ENCODE results near the gene MRPL39. TPM values are rescaled to one million over a fixed set of nuclear protein-coding genes. Genes with fewer than 3 reads are reported as not detected.
A peak's percentile ranks its signal among the peaks of the same experiment; 100 is the strongest.

Gene MRPL39
- total and polyA plus RNA-seq, 9 of the 15 experiments (the other 6 are each of a cell fraction or from before 2014, with no cell fraction given) = 65.4 to 247 (median 105) TPM

- POLR2A ChIA-PET = interaction anchor here (1.3 kb wide), 1 partner anchor 13 kb away, joined by 3 read pairs; no protein-coding TSS in a partner anchor
- BruUV-seq (replicated peaks) = no TSS peak
Measured at GRCh38 chr21:25639551-25640201, 32.4 kb upstream of the MRPL39 start.

More at GRCh38 chr21:25639551-25640201, 32.4 kb upstream of the MRPL39 start:
- Histone ChIP-seq H3K9ac (ENCODE audit: insufficient read depth in 1 of 2, low read depth in 2 of 2, low read length in 2 of 2) (no peak overlapping the region; a peak in 1 of 4 replicates), H3K27me3 (ENCODE audit: control insufficient read depth in 2 of 2, insufficient read depth in 2 of 2, low read length in 2 of 2) (peaks cover 17 to 31% of the 10 kb centered on the region in 2 experiments), H3K79me2 (ENCODE audit: control insufficient read depth, insufficient read depth, low read length) (no peaks in the 10 kb centered on the region), H3K4me2 (ENCODE audit: insufficient read depth, low read length) (no peak overlapping the region), H3K9me1 (ENCODE audit: control insufficient read depth, insufficient read depth, low read length) (no peaks in the 10 kb centered on the region), H3K36me3 (ENCODE audit: control insufficient read depth, insufficient read depth, low read length) (no peaks in the 10 kb centered on the region), H4K20me1 (replicated peaks; ENCODE audit: control insufficient read depth, insufficient read depth, low read length) (no peaks in the 10 kb centered on the region), H3K27ac (ENCODE audit: extremely low read depth, low read depth, low read length) (no peak overlapping the region), H3K9me3 (replicated peaks; ENCODE audit: control insufficient read depth, insufficient read depth, low read depth, low read length) (no peaks in the 10 kb centered on the region; the same call in 1 of the 2 replicates), H3K4me3 (no peak overlapping the region), H3K4me1 (replicated peaks in 1 of 2; ENCODE audit: control insufficient read depth in 2 of 2, insufficient read depth in 2 of 2, low read length in 2 of 2) (peaks cover 0 to 11% of the 10 kb centered on the region in 2 experiments; a peak in 3 of 5 replicates), H2AFZ (ENCODE audit: low read depth, low read length) (no peak overlapping the region)
- CTCF ChIA-PET (ENCODE audit: low intra/inter-chr PET ratio) = no interaction called here
- peak in 1 of 2 experiments; percentile 29 for TF ChIP-seq E2F6 (IDR thresholded peaks at IDR 0.05; ENCODE audit: borderline replicate concordance in 1 of 2, extremely low read depth in 1 of 2, insufficient read depth in 1 of 2, insufficient read length in 1 of 2, low read depth in 1 of 2, low read length in 1 of 2, poor library complexity in 1 of 2, severe bottlenecking in 1 of 2)
- no peak for TF ChIP-seq ZNF639 (CRISPR knock-in tag; conservative IDR thresholded peaks at IDR 0.05 in 1 of 2, IDR thresholded peaks at IDR 0.05 in 1 of 2)
- TF ChIP-seq YY1 (IDR thresholded peaks at IDR 0.05; ENCODE audit: borderline replicate concordance in 1 of 3, control insufficient read depth in 1 of 3, extremely low read depth in 1 of 3, insufficient read depth in 3 of 3, insufficient read length in 1 of 3, insufficient replicate concordance in 2 of 3, low read depth in 1 of 3, low read length in 2 of 3) = peak in 1 of 3 experiments; percentile 12
- TF ChIP-seq CEBPG (CRISPR knock-in tag; IDR thresholded peaks at IDR 0.05) = no peak
- no peak for TF ChIP-seq CEBPG (tag; conservative IDR thresholded peaks at IDR 0.05 in 1 of 2, IDR thresholded peaks at IDR 0.05 in 1 of 2)
- in situ Hi-C loops (cut with MboI) = no loop called here
- FAIRE-seq = no peak
- ATAC-seq = peak; percentile 76
- DNase-seq (ENCODE audit: extremely low read depth in 1 of 4, low spot score in 3 of 4) = peak in 2 of 4 experiments; percentile 16 to 19
- 7% methylated on average over 31 of the region's 40 CpGs for WGBS (ENCODE audit: insufficient coverage, low coverage, missing lambda C conversion rate)
- intact Hi-C loops (cut with micrococcal nuclease) = no loop called here
